Stimulated activated effector memory CD8-positive, alpha-beta T cell treated with anti-CD3 and anti-CD28 coated beads, Interleukin-12 subunit alpha, Interleukin-12 subunit beta, amount 100 ng/mL, for 72 hours (primary cell): Measurements from ENCODE around the gene EVA1C.
"Not testable (repeated sequence)": the region's sequence is repeated elsewhere in the genome, so short reads cannot be mapped to it uniquely, and the experiment has no call there.

Source experiments
- ATAC-seq: fragments of 150-1000 bp; cut with Tn5 transposase; 2 replicates; pipeline ENCODE4 v1.10.0; 2021
- DNase-seq, 2 donors: peaks; one replicate each; pipeline ENCODE4 v3.0.0; 2021 to 2022; ENCODE audit warnings: low spot score in 2 of 2
- H3K27ac Mint-ChIP-seq: one replicate; pipeline ENCODE4 v1.8.0; 2022; ENCODE audit warnings: mild to moderate bottlenecking, mixed read lengths
- H3K36me3 Mint-ChIP-seq: one replicate; pipeline ENCODE4 v1.8.0; 2022; ENCODE audit warnings: mild to moderate bottlenecking, mixed read lengths
- H3K4me1 Mint-ChIP-seq: one replicate; pipeline ENCODE4 v1.8.0; 2022; ENCODE audit warnings: mixed read lengths
- H3K4me3 Mint-ChIP-seq: one replicate; pipeline ENCODE4 v1.8.0; 2022; ENCODE audit warnings: mild to moderate bottlenecking, mixed read lengths
- H3K9me3 Mint-ChIP-seq: one replicate; pipeline ENCODE4 v1.8.0; 2022; ENCODE audit warnings: mixed read lengths

EVA1C gene

GRCh38 chr21:32476661-32477423, 64.3 kb downstream of the EVA1C start:
- ATAC-seq (no peak), DNase-seq (no peak)
- H3K4me1 Mint-ChIP-seq, result peaks cover 16% of the 10 kb centered on the region
- H3K4me3 Mint-ChIP-seq, result no peak overlapping the region
- no peaks in the 10 kb centered on the region for H3K9me3 Mint-ChIP-seq
- no peak overlapping the region for H3K27ac Mint-ChIP-seq
- peaks cover 20% of the 10 kb centered on the region for H3K36me3 Mint-ChIP-seq

DNA sequence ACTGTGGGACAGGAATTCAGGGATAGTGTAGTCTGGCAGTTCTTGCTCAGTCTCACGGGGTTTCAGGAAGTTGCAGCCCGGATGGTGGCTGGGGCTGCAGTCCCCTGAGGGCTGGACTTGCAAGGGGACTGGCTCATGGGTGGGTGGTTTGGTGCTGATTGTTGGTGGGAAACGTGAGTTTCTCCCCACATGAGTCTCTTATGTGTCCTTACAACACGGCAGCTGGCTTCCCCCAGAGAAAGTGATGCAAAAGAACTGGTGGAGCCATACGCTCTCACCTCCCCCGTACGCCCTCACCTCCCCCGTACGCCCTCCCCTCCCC, 64.9 kb downstream of the EVA1C start:
- H3K4me1 Mint-ChIP-seq, result peaks cover 21% of the 10 kb centered on the region
- H3K9me3 Mint-ChIP-seq, result no peaks in the 10 kb centered on the region
- peaks cover 16% of the 10 kb centered on the region for H3K36me3 Mint-ChIP-seq
- H3K4me3 Mint-ChIP-seq, result no peak overlapping the region
- H3K27ac Mint-ChIP-seq, result no peak overlapping the region
- DNase-seq, result no peak
- no peak for ATAC-seq

DNA sequence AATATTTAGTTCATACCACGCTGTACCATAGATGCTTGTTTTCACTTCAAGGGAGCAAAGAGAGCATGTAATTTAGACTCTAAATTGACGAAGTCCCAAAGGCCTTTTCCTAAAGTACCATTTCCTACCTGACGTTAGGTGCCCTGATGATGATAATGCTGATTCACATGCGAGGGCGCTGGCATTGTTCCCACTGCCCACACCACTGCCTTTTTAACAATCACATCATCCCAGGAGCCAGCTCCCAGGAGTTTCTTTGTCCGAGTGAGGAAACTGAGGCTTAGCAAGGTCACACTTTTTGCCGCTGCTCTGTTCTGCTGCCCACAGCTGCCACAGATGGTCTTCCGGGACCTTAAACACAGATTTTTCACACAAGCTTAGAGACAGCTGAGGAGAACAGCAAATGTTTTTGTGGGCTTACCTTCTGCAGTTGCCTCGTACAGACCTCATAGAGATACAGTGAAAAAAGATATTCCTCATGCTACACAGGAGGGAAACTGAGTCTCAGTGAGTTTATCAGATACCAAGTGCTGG, 69.4 kb downstream of the EVA1C start:
- no peak overlapping the region for H3K27ac Mint-ChIP-seq
- H3K9me3 Mint-ChIP-seq, result no peaks in the 10 kb centered on the region
- peaks cover 7% of the 10 kb centered on the region for H3K36me3 Mint-ChIP-seq
- H3K4me3 Mint-ChIP-seq, result no peak overlapping the region
- ATAC-seq (no peak), DNase-seq (no peak)
- peaks cover 32% of the 10 kb centered on the region for H3K4me1 Mint-ChIP-seq

GRCh38 chr21:32482565-32483292, 70.2 kb downstream of the EVA1C start:
- peaks cover 32% of the 10 kb centered on the region for H3K4me1 Mint-ChIP-seq
- no peak for DNase-seq
- no peaks in the 10 kb centered on the region for H3K9me3 Mint-ChIP-seq
- H3K27ac Mint-ChIP-seq, result no peak overlapping the region
- H3K36me3 Mint-ChIP-seq, result peaks cover 7% of the 10 kb centered on the region
- no peak for ATAC-seq
- no peak overlapping the region for H3K4me3 Mint-ChIP-seq

- DNase-seq, result no peak
- ATAC-seq, result no peak
- H3K36me3 Mint-ChIP-seq, result peaks cover 7% of the 10 kb centered on the region
- H3K4me1 Mint-ChIP-seq, result peaks cover 32% of the 10 kb centered on the region
- no peak overlapping the region for H3K4me3 Mint-ChIP-seq
- H3K27ac Mint-ChIP-seq, result no peak overlapping the region
- H3K9me3 Mint-ChIP-seq, result no peaks in the 10 kb centered on the region
Observed at GRCh38 chr21:32483293-32483595, 70.7 kb downstream of the EVA1C start.

- no peak for ATAC-seq
- Mint-ChIP-seq H3K9me3 (no peaks in the 10 kb centered on the region), H3K4me1 (peaks cover 22% of the 10 kb centered on the region), H3K36me3 (peaks cover 7% of the 10 kb centered on the region), H3K27ac (no peak overlapping the region), H3K4me3 (no peak overlapping the region)
- no peak for DNase-seq
Observed at GRCh38 chr21:32484706-32485380, 72.3 kb downstream of the EVA1C start.

- ATAC-seq (no peak), DNase-seq (no peak)
- H3K36me3 Mint-ChIP-seq, result peaks cover 9% of the 10 kb centered on the region
- H3K4me3 Mint-ChIP-seq, result no peak overlapping the region
- no peak overlapping the region for H3K27ac Mint-ChIP-seq
- peaks cover 11% of the 10 kb centered on the region for H3K4me1 Mint-ChIP-seq
- no peaks in the 10 kb centered on the region for H3K9me3 Mint-ChIP-seq
Observed at GRCh38 chr21:32492376-32492775, 79.9 kb downstream of the EVA1C start.

- Mint-ChIP-seq H3K4me3 (no peak overlapping the region), H3K27ac (no peak overlapping the region)
- no peak for DNase-seq
Observed at GRCh38 chr21:32494934-32495709, 82.6 kb downstream of the EVA1C start.

GRCh38 chr21:32496568-32496967, 84.1 kb downstream of the EVA1C start:
- ATAC-seq (no peak), DNase-seq (no peak)
- Mint-ChIP-seq H3K36me3 (peaks cover 14% of the 10 kb centered on the region), H3K4me1 (peaks cover 11% of the 10 kb centered on the region), H3K9me3 (no peaks in the 10 kb centered on the region), H3K27ac (peak overlapping the region; percentile 59), H3K4me3 (no peak overlapping the region)

More at GRCh38 chr21:32494934-32495709, 82.6 kb downstream of the EVA1C start:
- peaks cover 11% of the 10 kb centered on the region for H3K4me1 Mint-ChIP-seq
- H3K36me3 Mint-ChIP-seq, result peaks cover 14% of the 10 kb centered on the region
- no peaks in the 10 kb centered on the region for H3K9me3 Mint-ChIP-seq
- ATAC-seq, result no peak

DNA sequence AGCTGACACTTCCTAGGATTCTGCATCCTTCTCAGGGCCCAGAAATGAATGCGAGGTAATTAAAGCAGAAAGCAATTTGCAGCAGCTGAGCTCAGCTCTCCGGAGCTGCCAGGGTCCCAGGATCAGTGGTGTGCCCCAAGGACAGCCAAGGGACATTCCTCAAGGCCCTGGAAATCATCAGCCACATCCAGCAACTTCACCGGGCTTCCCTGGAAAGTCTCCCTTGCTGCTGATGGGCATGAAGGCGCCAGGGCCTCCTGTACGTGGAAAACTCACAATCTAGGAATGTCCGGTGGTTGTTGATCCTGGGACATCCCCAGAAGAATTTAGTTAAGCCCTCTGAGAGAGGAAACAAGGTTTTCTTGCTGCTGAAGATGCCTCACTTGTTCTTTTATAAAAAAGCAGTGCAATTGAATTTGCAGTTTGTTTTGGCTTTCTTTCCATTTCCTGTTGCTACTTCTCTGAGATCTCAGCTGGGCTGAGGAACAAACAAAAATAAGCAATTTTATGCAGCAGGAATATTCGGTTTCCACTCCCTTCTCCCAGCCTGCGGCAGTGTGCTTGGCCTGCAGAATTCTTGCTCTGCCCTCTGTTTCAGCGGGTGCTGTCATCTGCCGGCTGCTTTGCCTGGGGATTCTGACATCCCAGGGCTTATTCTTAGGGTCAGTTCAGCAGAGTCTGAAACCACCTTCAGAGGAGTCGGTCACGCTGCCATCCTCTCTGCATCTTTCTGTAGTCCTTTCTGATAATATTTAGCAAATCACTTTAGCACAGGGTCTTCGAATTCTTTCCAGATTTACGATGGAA, 86.9 kb downstream of the EVA1C start:
- H3K4me1 Mint-ChIP-seq, result peaks cover 17% of the 10 kb centered on the region
- H3K27ac Mint-ChIP-seq, result peak overlapping the region; percentile 70
- H3K4me3 Mint-ChIP-seq, result no peak overlapping the region
- DNase-seq, result no peak
- no peak for ATAC-seq
- H3K36me3 Mint-ChIP-seq, result peaks cover 21% of the 10 kb centered on the region
- H3K9me3 Mint-ChIP-seq, result no peaks in the 10 kb centered on the region

DNA sequence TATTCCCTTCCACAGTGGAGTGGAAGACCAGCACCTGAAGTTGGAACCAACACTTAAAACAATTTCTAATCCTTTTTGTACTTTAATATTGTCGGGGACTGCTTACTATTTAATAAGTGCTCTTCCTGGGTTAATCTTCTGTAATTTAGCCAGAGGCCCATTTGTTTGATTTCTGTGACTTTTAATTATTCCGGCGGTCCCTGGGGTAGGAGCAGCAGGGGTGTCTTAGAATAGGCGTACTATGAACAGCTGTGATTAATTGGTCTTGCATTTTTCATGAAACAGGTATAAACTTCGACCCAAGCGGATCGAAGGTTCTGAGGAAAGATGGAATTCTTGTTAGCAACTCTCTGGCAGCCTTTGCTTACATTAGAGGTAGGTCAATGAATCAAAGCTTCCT, 91.1 kb downstream of the EVA1C start:
- peaks cover 15% of the 10 kb centered on the region for H3K4me1 Mint-ChIP-seq
- not testable (repeated sequence) for H3K27ac Mint-ChIP-seq, H3K9me3 Mint-ChIP-seq, H3K4me3 Mint-ChIP-seq, ATAC-seq, H3K36me3 Mint-ChIP-seq, DNase-seq

- not testable (repeated sequence) for ATAC-seq, H3K4me3 Mint-ChIP-seq, DNase-seq, H3K9me3 Mint-ChIP-seq
- peak overlapping the region; percentile 82 for H3K27ac Mint-ChIP-seq
- peaks cover 15% of the 10 kb centered on the region for H3K4me1 Mint-ChIP-seq
- peaks cover 18% of the 10 kb centered on the region for H3K36me3 Mint-ChIP-seq
Observed at GRCh38 chr21:32505767-32506166, 93.3 kb downstream of the EVA1C start.

DNA sequence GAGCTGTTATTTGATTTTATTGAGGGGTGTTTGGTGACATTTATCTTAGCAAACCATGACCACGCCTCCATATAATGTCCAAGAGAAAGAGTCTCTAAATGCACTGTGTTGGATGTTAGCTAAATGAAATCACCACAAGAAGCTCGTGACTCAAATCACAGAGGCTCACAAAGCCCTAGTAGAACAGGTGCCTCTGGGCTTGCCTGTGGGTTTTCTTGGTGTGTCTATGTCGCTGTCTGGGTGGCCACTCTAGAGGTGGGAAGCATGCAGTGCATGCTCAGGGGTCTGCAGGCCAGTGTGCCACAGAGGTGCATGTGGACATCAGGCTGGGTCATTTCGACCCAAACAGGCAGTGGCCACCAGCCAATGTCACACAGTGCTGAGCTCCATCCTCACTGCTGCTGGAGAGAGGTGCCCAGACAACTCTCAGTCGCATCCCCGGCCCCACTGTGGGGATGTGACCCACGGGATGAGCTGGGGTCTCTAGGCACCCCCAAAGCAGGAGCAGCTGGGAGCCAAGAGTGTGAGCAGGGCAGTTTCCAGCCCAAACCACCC, 94.0 kb downstream of the EVA1C start:
- Mint-ChIP-seq H3K4me1 (peaks cover 15% of the 10 kb centered on the region), H3K27ac (peak overlapping the region; percentile 82), H3K36me3 (peaks cover 18% of the 10 kb centered on the region)
- H3K4me3 Mint-ChIP-seq, DNase-seq, H3K9me3 Mint-ChIP-seq, ATAC-seq: not testable (repeated sequence)

- H3K9me3 Mint-ChIP-seq, result no peaks in the 10 kb centered on the region
- peaks cover 9% of the 10 kb centered on the region for H3K4me1 Mint-ChIP-seq
- H3K4me3 Mint-ChIP-seq, result no peak overlapping the region
- ATAC-seq, result no peak
- DNase-seq, result no peak
- H3K36me3 Mint-ChIP-seq, result peaks cover 18% of the 10 kb centered on the region
- no peak overlapping the region for H3K27ac Mint-ChIP-seq
Observed at GRCh38 chr21:32507342-32507919, 94.9 kb downstream of the EVA1C start.
